ENCODE results near the gene ZNF532.
A peak's percentile ranks its signal among the peaks of the same experiment; 100 is the strongest.

The ZNF532 gene

DNA sequence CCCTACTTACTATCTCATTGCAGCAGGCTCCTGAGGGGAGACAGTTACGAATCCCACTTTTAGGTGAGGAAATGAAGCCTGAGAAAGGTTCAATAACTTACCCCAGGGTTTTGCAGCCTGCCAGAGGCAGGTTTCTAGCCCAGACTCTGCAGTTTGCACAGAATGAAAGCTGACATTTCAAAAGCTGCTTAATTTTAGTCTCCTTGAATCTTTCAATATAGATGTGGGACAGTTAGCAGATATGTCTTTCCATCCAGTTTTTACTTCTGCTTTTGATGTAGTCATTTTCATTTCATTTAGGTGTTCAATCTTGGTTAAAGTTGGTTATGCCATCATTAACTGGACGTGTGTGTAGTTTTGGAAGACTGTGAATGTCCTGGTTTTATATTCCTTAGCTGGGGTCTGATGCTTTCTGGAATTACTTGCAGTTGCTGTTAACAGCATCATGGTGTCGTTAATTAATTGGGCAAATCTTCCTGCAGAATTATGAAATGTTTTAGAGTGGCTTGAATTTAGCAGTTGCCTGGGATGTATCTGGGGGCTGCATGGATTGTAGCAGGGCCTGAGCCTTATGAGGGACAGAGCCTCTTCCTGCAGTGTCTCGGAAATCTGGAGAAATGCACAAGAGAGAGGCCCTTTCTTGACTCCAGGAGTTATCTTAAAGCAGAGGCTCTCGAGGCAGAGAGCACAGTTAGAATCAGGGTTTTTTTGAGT, 100.8 kb downstream of the ZNF532 start:
- DNase-seq (ENCODE audit: low spot score), result no peak
- Histone ChIP-seq H3K4me3 (peak overlapping the region; percentile 19), H3K27ac (peak overlapping the region; percentile 53 to 59)
- TF ChIP-seq, protein P1, sequence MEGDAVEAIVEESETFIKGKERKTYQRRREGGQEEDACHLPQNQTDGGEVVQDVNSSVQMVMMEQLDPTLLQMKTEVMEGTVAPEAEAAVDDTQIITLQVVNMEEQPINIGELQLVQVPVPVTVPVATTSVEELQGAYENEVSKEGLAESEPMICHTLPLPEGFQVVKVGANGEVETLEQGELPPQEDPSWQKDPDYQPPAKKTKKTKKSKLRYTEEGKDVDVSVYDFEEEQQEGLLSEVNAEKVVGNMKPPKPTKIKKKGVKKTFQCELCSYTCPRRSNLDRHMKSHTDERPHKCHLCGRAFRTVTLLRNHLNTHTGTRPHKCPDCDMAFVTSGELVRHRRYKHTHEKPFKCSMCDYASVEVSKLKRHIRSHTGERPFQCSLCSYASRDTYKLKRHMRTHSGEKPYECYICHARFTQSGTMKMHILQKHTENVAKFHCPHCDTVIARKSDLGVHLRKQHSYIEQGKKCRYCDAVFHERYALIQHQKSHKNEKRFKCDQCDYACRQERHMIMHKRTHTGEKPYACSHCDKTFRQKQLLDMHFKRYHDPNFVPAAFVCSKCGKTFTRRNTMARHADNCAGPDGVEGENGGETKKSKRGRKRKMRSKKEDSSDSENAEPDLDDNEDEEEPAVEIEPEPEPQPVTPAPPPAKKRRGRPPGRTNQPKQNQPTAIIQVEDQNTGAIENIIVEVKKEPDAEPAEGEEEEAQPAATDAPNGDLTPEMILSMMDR (IDR thresholded peaks at IDR 0.05), result no peak

DNA sequence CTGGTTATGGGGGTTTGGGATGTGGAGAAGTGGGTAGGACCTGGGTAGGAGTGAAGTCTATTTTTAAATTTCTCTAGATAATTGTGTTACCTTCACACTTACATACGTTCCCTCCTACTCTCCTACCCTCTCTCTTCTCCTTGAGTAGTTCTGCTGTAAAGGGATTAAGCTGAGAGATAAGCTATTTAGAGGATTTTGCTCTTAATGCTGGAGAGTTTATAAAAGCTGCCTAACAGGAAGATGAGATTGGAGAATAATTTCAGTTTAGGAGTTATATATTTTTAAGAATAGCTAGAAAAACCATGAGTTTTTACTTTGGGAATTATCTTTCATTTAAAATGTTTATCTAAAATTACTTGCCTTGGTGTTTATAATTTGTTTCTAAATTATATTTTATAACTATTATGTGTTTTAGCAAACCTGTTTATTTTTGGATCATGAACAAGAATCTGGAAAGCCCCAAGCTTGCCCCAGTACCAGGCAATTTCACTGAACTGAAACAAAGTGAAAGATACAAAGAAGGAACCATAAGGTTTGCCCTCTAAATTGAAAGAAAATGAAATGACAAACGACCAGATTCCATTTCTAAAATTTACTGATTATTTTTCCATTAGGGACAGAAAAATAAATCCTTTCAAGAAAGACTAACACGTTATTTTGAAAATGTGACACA, 101.5 kb downstream of the ZNF532 start:
- TF ChIP-seq, protein P1 (IDR thresholded peaks at IDR 0.05), result no peak
- no peak overlapping the region for H3K4me3 ChIP-seq
- H3K27ac ChIP-seq, result peak overlapping the region; percentile 53 to 59
- DNase-seq (ENCODE audit: low spot score), result no peak

DNA sequence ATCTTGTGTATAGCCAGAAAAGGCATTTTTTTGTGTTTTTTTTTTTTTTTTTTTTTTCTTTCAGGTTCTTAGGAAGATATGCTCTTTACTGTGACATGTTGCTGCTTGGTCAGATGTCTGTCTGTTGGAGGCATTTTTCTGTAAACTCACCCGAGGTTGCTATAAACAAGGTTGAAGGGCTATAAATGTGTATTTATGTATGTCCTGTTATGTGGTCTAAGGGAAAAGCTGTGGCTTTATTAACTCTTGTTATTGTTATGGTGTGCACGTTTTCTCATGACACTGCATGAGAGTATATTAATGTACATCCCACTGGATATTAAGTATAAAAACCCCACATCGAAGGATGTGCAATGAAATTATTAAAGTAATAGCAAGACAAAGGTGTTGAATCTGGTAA, 102.0 kb downstream of the ZNF532 start:
- Histone ChIP-seq H3K4me3 (no peak overlapping the region), H3K27ac (peak overlapping the region; percentile 31 to 53)
- TF ChIP-seq, protein P1 (IDR thresholded peaks at IDR 0.05), result no peak
- DNase-seq (ENCODE audit: low spot score), result no peak

DNA sequence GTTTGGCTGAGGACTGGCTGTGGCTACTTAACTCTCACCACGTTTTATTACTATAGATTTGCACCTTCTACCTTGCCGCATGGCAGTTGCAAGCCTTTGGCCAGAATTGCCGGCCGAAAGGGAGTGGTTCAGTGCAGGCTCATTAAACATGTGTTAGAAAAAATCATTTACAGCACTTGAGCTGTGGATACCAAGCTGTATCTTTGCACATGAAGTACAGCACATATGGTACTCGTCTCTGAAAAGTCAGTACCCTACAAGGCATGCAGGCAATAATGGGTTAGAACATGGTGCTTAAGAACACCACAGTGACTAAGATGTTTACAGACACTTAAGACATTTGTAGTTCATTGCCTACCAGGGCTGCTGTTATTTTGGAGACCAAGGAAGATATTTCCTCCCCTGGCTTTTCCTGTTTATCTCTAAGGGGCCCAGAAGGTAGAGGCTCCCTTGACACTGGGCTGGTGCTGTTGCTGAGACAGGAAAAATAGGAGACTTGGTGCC, 103.1 kb downstream of the ZNF532 start:
- DNase-seq (ENCODE audit: low spot score), result no peak
- H3K27ac ChIP-seq, result peak overlapping the region in 1 of 2 donors; percentile 15

DNA sequence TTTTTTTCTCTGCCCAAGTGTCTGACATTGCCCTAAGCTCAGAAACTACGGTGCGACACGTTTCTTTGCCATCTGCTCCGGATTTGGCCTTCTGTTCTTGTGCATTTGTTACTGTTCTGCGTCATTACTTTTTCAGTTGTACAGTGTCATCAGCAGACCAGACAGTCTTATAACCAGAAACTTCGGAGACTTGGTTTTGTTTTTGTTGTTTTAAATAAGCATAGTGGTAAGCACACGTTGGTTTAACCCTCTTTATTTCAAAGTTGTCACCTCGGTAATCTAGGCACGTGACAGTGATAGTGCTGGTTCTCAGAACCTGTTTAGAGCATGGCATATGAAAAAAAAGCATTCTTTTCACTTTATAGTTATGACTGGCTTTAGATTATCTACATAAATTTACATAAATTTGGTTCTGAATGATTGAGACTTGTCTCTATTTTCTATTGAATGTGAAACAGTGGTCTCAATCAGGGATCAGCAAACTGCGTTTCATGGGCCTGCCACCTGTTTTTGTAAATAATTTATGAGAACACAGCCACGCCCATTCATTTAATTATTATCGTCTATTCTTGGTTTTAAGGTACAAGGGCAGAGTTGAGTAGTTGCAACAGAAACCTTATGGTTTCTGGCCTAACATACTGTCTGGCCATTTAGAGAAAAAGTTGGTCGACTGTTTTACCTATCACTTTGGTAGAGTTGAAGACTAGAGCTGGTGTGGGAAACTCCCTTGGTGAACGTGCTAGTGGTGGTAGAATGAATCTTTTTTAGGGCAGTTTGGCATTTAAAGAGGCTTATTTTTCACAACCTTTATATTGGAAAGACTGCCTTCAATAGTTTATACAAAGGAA, 106.5 kb downstream of the ZNF532 start:
- Histone ChIP-seq H3K27ac (no peak overlapping the region), H3K4me3 (no peak overlapping the region)
- no peak for DNase-seq (ENCODE audit: low spot score)
- TF ChIP-seq, protein P1 (IDR thresholded peaks at IDR 0.05), result no peak

More for the DNA sequence above, 103.1 kb downstream of the ZNF532 start:
- H3K4me3 ChIP-seq, result no peak overlapping the region
- TF ChIP-seq, protein P1 (IDR thresholded peaks at IDR 0.05), result no peak

DNA sequence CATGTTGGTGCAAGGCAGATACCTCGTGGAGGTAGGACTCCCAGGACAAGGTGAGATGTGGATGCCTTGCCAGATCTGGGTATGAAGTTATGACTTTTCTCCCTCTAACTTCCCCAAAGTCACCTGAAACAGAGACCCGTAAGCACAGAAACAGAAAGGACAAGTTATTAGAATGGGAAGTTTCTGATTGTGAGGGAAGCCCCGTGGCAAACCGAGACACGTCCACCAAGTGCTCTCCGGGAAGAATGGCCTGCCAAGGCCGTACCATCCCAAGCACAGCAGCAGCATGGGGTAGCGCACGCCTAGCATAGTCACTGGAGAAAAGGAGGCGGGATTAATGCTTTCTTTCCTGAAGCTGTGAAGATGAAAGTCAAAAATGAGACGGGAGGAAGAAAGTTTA, 110.6 kb downstream of the ZNF532 start:
- Histone ChIP-seq H3K27ac (peak overlapping the region; percentile 40 to 75), H3K4me3 (peak overlapping the region; percentile 22)
- TF ChIP-seq, protein P1 (IDR thresholded peaks at IDR 0.05), result no peak
- DNase-seq (ENCODE audit: low spot score), result no peak

Measured in coronary artery (tissue), 2 donors.